Naive thymus-derived CD4-positive, alpha-beta T cell (primary cell): Measurements from ENCODE around the gene LAMTOR2. TPM values are rescaled to one million over a fixed set of nuclear protein-coding genes. Genes with fewer than 3 reads are reported as not detected.

Experiments
- ATAC-seq: fragments of 150-1000 bp; cut with Tn5 transposase; 2 replicates; pipeline ENCODE4 v1.10.0; 2021; ENCODE audit warnings: mild to moderate bottlenecking, moderate library complexity
- CTCF ChIA-PET: fragments of 350-600 bp; sonication (Branson Sonifier 250); formaldehyde crosslinking; loops from one replicate; lab custom pipeline; 2021; ENCODE audit warnings: antibody characterized with exemption; lab: Charles Lee
- POLR2A ChIA-PET: fragments of 350-600 bp; sonication (Branson Sonifier 250); formaldehyde crosslinking; loops from one replicate; lab custom pipeline; 2021; ENCODE audit warnings: antibody characterized with exemption, inconsistent platforms; lab: Charles Lee
- DNase-seq, 9 donors: peaks; one replicate each; pipeline versions ENCODE4 v3.0.0 to v3.0.0-alpha.2; 2020 to 2022; ENCODE audit warnings: mixed read lengths in 1 of 9
- H3K27ac ChIP-seq: one replicate; pipeline ENCODE4 v1.7.0; 2013; ENCODE audit warnings: mild to moderate bottlenecking, low read depth, low read length, moderate library complexity
- H3K27me3 ChIP-seq, 2 donors: one replicate each; pipeline ENCODE4 v1.7.0; 2013; ENCODE audit warnings: low read length in 2 of 2, mild to moderate bottlenecking in 2 of 2, moderate library complexity in 2 of 2; ENCODE audit not compliant: control insufficient read depth in 2 of 2, insufficient read depth in 2 of 2
- H3K36me3 ChIP-seq, 3 experiments: 1 replicate in 2 of 3; 2 replicates in 1 of 3; pipeline ENCODE4 v1.7.0; 2013; ENCODE audit warnings: low read length in 3 of 3, mild to moderate bottlenecking in 3 of 3, moderate library complexity in 1 of 3; ENCODE audit not compliant: insufficient read depth in 3 of 3, control insufficient read depth in 2 of 3
- H3K4me1 ChIP-seq, 2 donors: one replicate each; pipeline ENCODE4 v1.7.0; 2013; ENCODE audit warnings: low read length in 2 of 2, mild to moderate bottlenecking in 2 of 2, moderate library complexity in 1 of 2; ENCODE audit not compliant: control insufficient read depth in 2 of 2, insufficient read depth in 2 of 2
- H3K4me3 ChIP-seq: 2 replicates; pipeline ENCODE4 v1.7.0; 2013; ENCODE audit warnings: mild to moderate bottlenecking, low read length
- H3K9me3 ChIP-seq, 3 experiments: 1 replicate in 2 of 3; 2 replicates in 1 of 3; pipeline ENCODE4 v1.7.0; 2013; ENCODE audit warnings: low read length in 3 of 3; ENCODE audit not compliant: control insufficient read depth in 2 of 3
- H3K27ac Mint-ChIP-seq, 9 donors: one replicate each; pipeline ENCODE4 v1.8.0; 2020 to 2022; ENCODE audit warnings: mixed read lengths in 9 of 9, mild to moderate bottlenecking in 8 of 9, moderate library complexity in 5 of 9, inconsistent platforms in 2 of 9
- H3K27me3 Mint-ChIP-seq, 5 donors: one replicate each; pipeline ENCODE4 v1.8.0; 2021 to 2022; ENCODE audit warnings: mixed read lengths in 5 of 5, mild to moderate bottlenecking in 1 of 5
- H3K36me3 Mint-ChIP-seq, 5 donors: one replicate each; pipeline ENCODE4 v1.8.0; 2020 to 2022; ENCODE audit warnings: mixed read lengths in 5 of 5, mild to moderate bottlenecking in 3 of 5, inconsistent platforms in 1 of 5
- H3K4me1 Mint-ChIP-seq, 7 donors: one replicate each; pipeline ENCODE4 v1.8.0; 2020 to 2022; ENCODE audit warnings: mixed read lengths in 7 of 7, mild to moderate bottlenecking in 3 of 7, inconsistent platforms in 1 of 7
- H3K4me3 Mint-ChIP-seq, 10 donors: one replicate each; pipeline ENCODE4 v1.8.0; 2020 to 2022; ENCODE audit warnings: mild to moderate bottlenecking in 10 of 10, mixed read lengths in 10 of 10, moderate library complexity in 6 of 10, inconsistent platforms in 2 of 10
- H3K9me3 Mint-ChIP-seq, 11 donors: one replicate each; pipeline ENCODE4 v1.8.0; 2020 to 2022; ENCODE audit warnings: mixed read lengths in 11 of 11, mild to moderate bottlenecking in 4 of 11, inconsistent platforms in 1 of 11, moderate library complexity in 1 of 11
- intact Hi-C, 2 donors: fragments of 100-400 bp; cut with micrococcal nuclease; formaldehyde crosslinking; loops; one replicate each; pipeline ENCODE4 v1.15.1; 2023
- polyA plus RNA-seq, 2 donors: library from polyadenylated mRNA; unstranded; fragments of 300-500 nt; fragmentation: Illumina TruSeq; gene quantifications; one replicate each; pipeline ENCODE4 v1.2.3, GENCODE V29; 2021
- total RNA-seq, 6 experiments: library from RNA in 5 of 6; stranded (reverse) in 5 of 6; gene quantifications; 1 replicate in 5 of 6; 2 replicates in 1 of 6; pipeline ENCODE4 v1.2.3 and lab custom pipeline; 2021 to 2026

LAMTOR2 gene
- total RNA-seq (10 to 100 TPM; 13.3 to 66.1 (median 27.9) TPM), polyA plus RNA-seq (10 to 100 TPM; 90.1 to 97.9 TPM), total RNA-seq (lab: John Stamatoyannopoulos, UW) (5.4 reads per million, percentile 25 among the genes with 10 or more reads in this experiment)

DNA sequence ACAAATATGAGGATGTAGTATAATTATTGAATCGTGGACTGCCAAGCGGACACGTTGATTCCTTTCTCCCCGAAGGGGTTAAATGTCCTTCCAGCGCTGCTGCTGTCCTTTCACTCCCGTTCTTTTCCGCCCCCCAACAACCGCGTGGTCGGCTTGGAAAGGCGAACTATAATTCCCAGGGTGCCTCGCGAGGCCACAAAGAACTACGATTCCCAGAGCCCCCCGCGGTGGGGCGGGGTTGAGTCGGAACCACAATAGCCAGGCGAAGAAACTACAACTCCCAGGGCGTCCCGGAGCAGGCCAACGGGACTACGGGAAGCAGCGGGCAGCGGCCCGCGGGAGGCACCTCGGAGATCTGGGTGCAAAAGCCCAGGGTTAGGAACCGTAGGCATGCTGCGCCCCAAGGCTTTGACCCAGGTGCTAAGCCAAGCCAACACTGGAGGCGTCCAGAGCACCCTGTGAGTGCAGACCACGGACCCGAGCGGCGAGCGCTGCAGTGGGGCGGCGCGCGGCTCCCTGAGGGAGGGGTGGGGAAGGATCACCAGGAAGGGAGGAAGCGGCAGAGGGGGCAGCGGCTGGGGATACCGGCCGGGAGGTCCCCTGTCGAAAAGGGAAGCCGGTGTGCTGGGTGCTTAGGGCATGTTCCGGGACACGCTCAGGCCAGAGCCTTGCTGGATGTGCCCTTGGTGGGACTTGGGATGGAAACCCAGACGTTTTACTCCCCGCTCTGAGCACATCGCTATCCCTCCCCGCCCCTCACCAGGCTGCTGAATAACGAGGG lies at the start of gene LAMTOR2:
TSS of gene LAMTOR2 (plus strand) at position 283 of the 781 bp plus-strand sequence. CDS start at position 391, 108 bp downstream.
- H3K4me1 ChIP-seq = peaks cover 9 to 17% of the 10 kb centered on the region in 2 donors
- no peaks in the 10 kb centered on the region for H3K27me3 ChIP-seq
- peak; percentile 86 to 96 (median 93) for DNase-seq
- H3K27ac ChIP-seq = peak within 1 kb of the TSS; percentile 82
- ATAC-seq = peak; percentile 87
- H3K9me3 ChIP-seq = no peaks in the 10 kb centered on the region
- Mint-ChIP-seq H3K27ac (peak within 1 kb of the TSS; percentile 85 to 98 (median 91)), H3K27me3 (no peaks in the 10 kb centered on the region), H3K9me3 (no peaks in the 10 kb centered on the region), H3K4me3 (peak within 1 kb of the TSS; percentile 92 to 100 (median 96)), H3K36me3 (peaks cover 0 to 15% (median 3%) of the 10 kb centered on the region in 5 donors), H3K4me1 (peaks cover 16 to 45% (median 35%) of the 10 kb centered on the region in 7 donors)
- POLR2A ChIA-PET = interaction anchor here (1.0 kb wide), 1 partner anchor 139 kb away, joined by 3 read pairs; no protein-coding TSS in a partner anchor
- intact Hi-C loops = loop anchor here (1.0 to 10.0 kb wide), 24 partner anchors 28 to 967 kb away; partner anchors contain the start of genes CCT3 (in 2 of the 2), FDPS (in 2 of the 2), KHDC4 (in 2 of the 2) and RIT1 (in 2 of the 2)
- H3K4me3 ChIP-seq = peak within 1 kb of the TSS; percentile 78
- peaks cover 0 to 14% (median 0%) of the 10 kb centered on the region in 3 experiments for H3K36me3 ChIP-seq
- CTCF ChIA-PET = no interaction called here

DNA sequence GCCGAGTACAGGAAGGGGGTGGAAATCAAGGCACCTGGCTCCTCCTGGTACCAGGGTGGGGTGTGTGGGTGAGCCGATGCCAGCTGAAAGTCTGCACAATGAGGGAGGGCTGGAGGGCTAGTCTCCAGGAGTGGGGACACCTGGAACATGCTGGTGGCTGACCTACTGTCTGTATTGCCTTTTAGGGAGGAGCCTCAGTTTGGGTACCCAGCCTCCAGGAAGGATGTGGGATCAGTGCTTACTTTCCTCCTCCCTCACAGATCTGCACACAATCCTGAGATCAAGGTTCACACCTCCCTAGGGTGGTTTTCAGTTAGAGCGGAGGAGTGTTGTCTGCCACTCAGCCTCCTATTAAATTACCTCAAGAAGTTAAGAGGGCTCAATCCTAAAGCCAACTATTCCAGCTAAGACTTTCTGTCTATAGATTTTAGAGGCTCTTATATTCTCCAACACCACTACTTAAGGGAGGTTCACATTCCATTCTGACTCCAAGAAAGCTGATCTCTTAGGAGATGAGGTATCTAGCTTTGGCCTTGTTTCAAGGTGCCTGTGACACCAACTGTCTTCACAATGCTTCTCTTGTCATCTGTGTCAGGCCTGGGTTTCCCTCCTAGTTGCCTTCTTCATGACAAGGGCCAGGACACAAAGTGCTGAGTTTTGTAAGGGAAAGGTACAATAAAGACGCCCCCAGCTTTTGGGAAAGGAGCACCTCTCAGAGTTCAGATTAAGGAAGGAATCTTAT lies 49.6 kb upstream of the LAMTOR2 start:
- Histone ChIP-seq H3K4me3 (peak overlapping the region; percentile 43), H3K27ac (peak overlapping the region; percentile 48)
- peak; percentile 83 for ATAC-seq

DNA sequence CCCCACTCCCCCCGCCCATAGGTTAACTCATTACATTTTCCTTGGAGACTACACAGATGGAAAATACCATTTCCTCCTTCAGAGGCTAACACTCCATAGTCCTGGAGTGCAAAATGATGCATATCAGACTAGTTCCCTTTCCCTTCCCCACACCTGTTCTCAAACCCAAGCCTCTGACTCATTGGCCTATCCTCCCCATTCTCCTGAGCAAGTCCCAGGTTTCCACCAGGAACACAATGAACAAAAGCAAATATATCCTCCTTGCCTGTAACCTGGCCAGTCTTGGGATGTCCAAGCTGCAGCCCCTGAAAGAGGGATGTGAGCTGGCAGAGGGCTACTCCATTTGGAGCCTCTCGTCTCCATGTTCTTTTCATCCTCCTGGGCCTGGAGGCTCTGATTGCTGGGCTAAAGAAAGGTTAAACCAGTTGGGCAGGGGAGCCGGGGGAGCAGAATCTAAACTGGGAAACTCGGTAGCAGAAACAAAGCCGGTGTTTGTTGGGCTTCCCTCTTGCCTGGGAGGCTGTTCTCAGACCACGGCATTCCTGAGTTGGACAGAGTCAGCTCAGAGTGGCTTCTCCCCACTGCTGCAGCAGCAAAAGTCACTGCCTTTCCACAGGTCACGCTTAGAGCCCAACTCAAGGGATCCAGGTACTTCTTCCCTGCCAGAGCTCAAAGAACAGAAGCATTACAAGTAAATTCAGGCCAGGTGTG lies 47.8 kb upstream of the LAMTOR2 start:
- POLR2A ChIA-PET = interaction anchor here (0.6 kb wide), 2 partner anchors 9 to 23 kb away, joined by 3 to 5 read pairs; no protein-coding TSS in a partner anchor
- H3K9me3 ChIP-seq = no peaks in the 10 kb centered on the region
- peaks cover 12 to 36% (median 15%) of the 10 kb centered on the region in 3 experiments for H3K36me3 ChIP-seq
- peaks cover 14 to 15% of the 10 kb centered on the region in 2 donors for H3K4me1 ChIP-seq
- no peak overlapping the region for H3K4me3 Mint-ChIP-seq
- H3K27ac Mint-ChIP-seq = peak overlapping the region in 4 of 9 donors; percentile 23 to 73 (median 66)
- DNase-seq (no peak), ATAC-seq (no peak)
- peaks cover 16 to 41% (median 23%) of the 10 kb centered on the region in 7 donors for H3K4me1 Mint-ChIP-seq
- H3K36me3 Mint-ChIP-seq = peaks cover 7 to 28% (median 14%) of the 10 kb centered on the region in 5 donors
- H3K9me3 Mint-ChIP-seq = no peaks in the 10 kb centered on the region
- no peak overlapping the region for H3K27ac ChIP-seq
- H3K27me3 Mint-ChIP-seq = peaks cover 0 to 2% (median 0%) of the 10 kb centered on the region in 5 donors
- intact Hi-C loops = loop anchor here in 1 of 2 donors (5.0 kb wide), 1 partner anchor 60 kb away; no protein-coding TSS in a partner anchor
- CTCF ChIA-PET = interaction anchor here (1.8 kb wide), 1 partner anchor 17 kb away, joined by 4 read pairs; no protein-coding TSS in a partner anchor
- H3K4me3 ChIP-seq = no peak overlapping the region
- no peaks in the 10 kb centered on the region for H3K27me3 ChIP-seq

More for the DNA sequence above, 49.6 kb upstream of the LAMTOR2 start:
- peaks cover 0 to 2% (median 0%) of the 10 kb centered on the region in 5 donors for H3K27me3 Mint-ChIP-seq
- ChIA-PET POLR2A (interaction anchor here (0.6 to 1.0 kb wide), 3 partner anchors 8 to 88 kb away, joined by 3 read pairs; no protein-coding TSS in a partner anchor), CTCF (interaction anchor here (0.7 to 1.3 kb wide), 2 partner anchors 15 to 66 kb away, joined by 3 read pairs; no protein-coding TSS in a partner anchor)
- H3K9me3 Mint-ChIP-seq = no peaks in the 10 kb centered on the region
- Histone ChIP-seq H3K36me3 (peaks cover 3 to 18% (median 9%) of the 10 kb centered on the region in 3 experiments), H3K9me3 (no peaks in the 10 kb centered on the region), H3K27me3 (no peaks in the 10 kb centered on the region), H3K4me1 (peaks cover 14 to 15% of the 10 kb centered on the region in 2 donors)
- intact Hi-C loops = loop anchor here in 1 of 2 donors (5.0 kb wide), 1 partner anchor 62 kb away; no protein-coding TSS in a partner anchor
- H3K4me3 Mint-ChIP-seq = peak overlapping the region; percentile 16 to 66 (median 43)
- peak in 6 of 9 donors; percentile 13 to 35 (median 19) for DNase-seq
- peaks cover 0 to 13% (median 9%) of the 10 kb centered on the region in 5 donors for H3K36me3 Mint-ChIP-seq
- H3K4me1 Mint-ChIP-seq = peaks cover 11 to 41% (median 18%) of the 10 kb centered on the region in 7 donors
- peak overlapping the region; percentile 42 to 92 (median 85) for H3K27ac Mint-ChIP-seq

DNA sequence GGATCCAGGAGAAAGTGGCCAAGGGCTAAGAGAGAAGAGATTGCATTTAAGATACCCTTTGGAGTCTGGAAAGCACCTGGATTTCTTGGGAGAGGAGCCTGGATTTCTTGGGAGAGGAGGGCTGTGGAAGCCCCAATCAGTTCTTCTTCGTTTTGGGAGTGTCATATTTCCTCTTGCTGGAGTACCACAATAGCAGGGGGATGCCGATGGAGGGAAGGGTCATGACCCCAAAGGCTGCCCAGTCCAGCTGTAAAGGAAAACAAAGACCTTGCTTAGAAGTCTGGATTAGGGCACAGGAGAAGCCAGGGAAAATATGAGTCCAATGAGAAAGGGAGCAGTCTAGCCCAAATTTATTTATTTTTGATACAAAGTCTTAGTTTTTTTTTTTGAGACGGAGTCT lies 45.2 kb upstream of the LAMTOR2 start:
- no peak overlapping the region for H3K4me3 ChIP-seq
- H3K4me1 Mint-ChIP-seq = peaks cover 16 to 36% (median 27%) of the 10 kb centered on the region in 7 donors
- DNase-seq (no peak), ATAC-seq (no peak)
- no peaks in the 10 kb centered on the region for H3K9me3 ChIP-seq
- H3K36me3 ChIP-seq = peaks cover 19 to 61% (median 31%) of the 10 kb centered on the region in 3 experiments
- H3K27ac Mint-ChIP-seq = peak overlapping the region in 1 of 9 donors; percentile 58
- H3K27me3 Mint-ChIP-seq = no peaks in the 10 kb centered on the region
- peaks cover 7 to 41% (median 22%) of the 10 kb centered on the region in 5 donors for H3K36me3 Mint-ChIP-seq
- H3K27me3 ChIP-seq = no peaks in the 10 kb centered on the region
- no peaks in the 10 kb centered on the region for H3K9me3 Mint-ChIP-seq
- POLR2A ChIA-PET = interaction anchor here (1.0 kb wide), 1 partner anchor 12 kb away, joined by 3 read pairs; the partner anchor contains the start of gene SSR2
- H3K4me1 ChIP-seq = peaks cover 13 to 15% of the 10 kb centered on the region in 2 donors
- H3K4me3 Mint-ChIP-seq = no peak overlapping the region
- CTCF ChIA-PET = interaction anchor here (0.5 to 0.6 kb wide), 2 partner anchors 123 to 1646 kb away, joined by 3 read pairs; no protein-coding TSS in a partner anchor
- intact Hi-C loops = loop anchor here in 1 of 2 donors (5.0 kb wide), 1 partner anchor 58 kb away; no protein-coding TSS in a partner anchor
- H3K27ac ChIP-seq = no peak overlapping the region

DNA sequence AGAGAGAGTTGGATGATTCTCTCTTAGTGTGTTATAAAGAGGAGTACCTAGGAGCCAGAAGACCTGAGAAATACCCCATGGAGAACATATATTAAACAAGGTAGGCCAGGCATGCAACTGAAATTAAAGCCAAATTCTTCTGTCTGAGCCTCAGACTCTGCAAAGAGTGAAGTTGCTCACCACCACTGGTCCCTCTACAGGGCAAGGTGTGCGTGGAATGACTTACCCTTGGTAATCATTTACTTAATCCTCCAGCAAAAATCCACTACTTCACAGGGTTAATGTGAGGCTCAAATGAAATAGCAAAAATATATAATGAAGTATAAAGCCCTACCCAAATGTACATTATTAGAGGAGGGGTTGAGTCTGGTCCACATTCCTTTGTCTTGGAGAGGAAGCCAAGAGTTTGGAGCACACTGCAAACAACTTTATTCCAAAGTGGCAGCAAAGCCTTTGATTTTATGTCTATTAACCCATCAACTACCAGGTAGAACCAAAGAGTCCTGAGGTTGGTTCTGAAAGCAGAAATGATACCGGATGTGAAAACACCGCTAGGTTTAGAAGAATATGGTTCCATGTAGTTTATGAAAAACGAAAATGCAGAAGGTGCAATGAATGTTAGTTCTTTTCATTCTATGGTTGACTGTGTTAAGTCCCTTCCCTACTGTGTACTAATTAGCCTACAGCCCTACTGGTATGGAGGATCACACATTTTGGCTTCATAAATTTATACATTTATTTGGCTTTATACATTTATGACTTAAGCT lies 42.3 kb upstream of the LAMTOR2 start:
- H3K27ac ChIP-seq = no peak overlapping the region

More for the DNA sequence above, 42.3 kb upstream of the LAMTOR2 start:
- ChIA-PET CTCF (no interaction called here), POLR2A (no interaction called here)
- Mint-ChIP-seq H3K27ac (peak overlapping the region in 1 of 9 donors; percentile 38), H3K36me3 (peaks cover 7 to 52% (median 29%) of the 10 kb centered on the region in 5 donors), H3K4me1 (peaks cover 3 to 27% (median 13%) of the 10 kb centered on the region in 7 donors), H3K9me3 (no peaks in the 10 kb centered on the region), H3K27me3 (no peaks in the 10 kb centered on the region), H3K4me3 (no peak overlapping the region)
- H3K4me1 ChIP-seq = no peaks in the 10 kb centered on the region
- no peak overlapping the region for H3K4me3 ChIP-seq
- no peaks in the 10 kb centered on the region for H3K27me3 ChIP-seq
- peaks cover 24 to 77% (median 36%) of the 10 kb centered on the region in 3 experiments for H3K36me3 ChIP-seq
- ATAC-seq = no peak
- intact Hi-C loops = no loop called here
- DNase-seq = no peak
- H3K9me3 ChIP-seq = no peaks in the 10 kb centered on the region
